ENCODE measurements around the gene PHLDB1.
"Not testable (repeated sequence)": the region's sequence is repeated elsewhere in the genome, so short reads cannot be mapped to it uniquely, and the experiment has no call there.

Gene PHLDB1

GRCh38 chr11:118607401-118608359 is at the start of gene PHLDB1:
Gene PHLDB1 (plus strand): TSS chr11:118607615. CDS start chr11:118613837, 6,222 bp downstream.
- peak; percentile 25 to 55 for DNase-seq

GRCh38 chr11:118560806-118561205 is 46.6 kb upstream of the PHLDB1 start:
- DNase-seq, result no peak

GRCh38 chr11:118565051-118565450 is 42.4 kb upstream of the PHLDB1 start:
- DNase-seq, result no peak

GRCh38 chr11:118569670-118570069 is 37.7 kb upstream of the PHLDB1 start:
- no peak for DNase-seq

GRCh38 chr11:118570787-118571186 is 36.6 kb upstream of the PHLDB1 start:
- DNase-seq, result no peak

- not testable (repeated sequence) for DNase-seq
These were observed 35.7 kb upstream of the PHLDB1 start for GRCh38 chr11:118571701-118572060.

GRCh38 chr11:118572061-118572980 is 35.1 kb upstream of the PHLDB1 start, which contains the start of gene ARCN1:
Gene ARCN1 (plus strand): TSS chr11:118572409. CDS start chr11:118572548, 139 bp downstream.
- DNase-seq, result peak; percentile 81 to 86

- DNase-seq, result peak in 1 of 2 donors; percentile 60
These were observed 34.3 kb upstream of the PHLDB1 start for GRCh38 chr11:118572981-118573550.

- no peak for DNase-seq
These were observed 32.8 kb upstream of the PHLDB1 start for GRCh38 chr11:118574636-118575035.

GRCh38 chr11:118577995-118578394 is 29.4 kb upstream of the PHLDB1 start:
- DNase-seq, result not testable (repeated sequence)

- no peak for DNase-seq
These were observed 26.4 kb upstream of the PHLDB1 start for GRCh38 chr11:118581057-118581456.

GRCh38 chr11:118587952-118588351 is 19.5 kb upstream of the PHLDB1 start:
- DNase-seq, result no peak

GRCh38 chr11:118592616-118593367 is 14.6 kb upstream of the PHLDB1 start:
- no peak for DNase-seq

- DNase-seq, result peak in 1 of 2 donors; percentile 81
These were observed 12.4 kb upstream of the PHLDB1 start for GRCh38 chr11:118594984-118595383.

- no peak for DNase-seq
These were observed 10.9 kb upstream of the PHLDB1 start for GRCh38 chr11:118596224-118597146.

GRCh38 chr11:118597556-118597955 is 9.9 kb upstream of the PHLDB1 start:
- DNase-seq, result no peak

GRCh38 chr11:118602331-118602730 is 5.1 kb upstream of the PHLDB1 start:
- no peak for DNase-seq

GRCh38 chr11:118603709-118604108 is 3.7 kb upstream of the PHLDB1 start:
- DNase-seq, result not testable (repeated sequence)

GRCh38 chr11:118604566-118604965 is 2.8 kb upstream of the PHLDB1 start:
- no peak for DNase-seq

- no peak for DNase-seq
These were observed 2.1 kb upstream of the PHLDB1 start for GRCh38 chr11:118605116-118605867.

Measured in CD4-positive, alpha-beta T cell treated with Interferon alpha-2 for 1 hour (primary cell).